Endodermal cell (in vitro differentiated cells): ENCODE results near the gene VCAM1. TPM values are rescaled to one million over a fixed set of nuclear protein-coding genes. Genes with fewer than 3 reads are reported as not detected.
A peak's percentile ranks its signal among the peaks of the same experiment; 100 is the strongest.

Experiments used
- DNase-seq: peaks from one replicate; pipeline ENCODE4 v3.0.0-alpha.2; 2017
- H3K27ac ChIP-seq: 2 replicates; pipeline ENCODE4 v1.5.1; 2013; ENCODE audit warnings: mild to moderate bottlenecking, low read depth, low read length, moderate library complexity
- H3K27me3 ChIP-seq: 2 replicates; pipeline ENCODE4 v1.6.1; 2013; ENCODE audit warnings: mild to moderate bottlenecking, low read length, moderate library complexity; ENCODE audit not compliant: insufficient read depth, control insufficient read depth, poor library complexity, severe bottlenecking
- H3K36me3 ChIP-seq: 2 replicates; pipeline ENCODE4 v1.7.0; 2013; ENCODE audit warnings: mild to moderate bottlenecking, low read length, moderate library complexity; ENCODE audit not compliant: control insufficient read depth, insufficient read depth
- H3K4me1 ChIP-seq: one replicate; pipeline ENCODE4 v1.7.0; 2013; ENCODE audit warnings: low read length; ENCODE audit not compliant: control insufficient read depth, insufficient read depth
- H3K4me3 ChIP-seq: 2 replicates; pipeline ENCODE4 v1.5.1; 2013; ENCODE audit warnings: mild to moderate bottlenecking, low read length, moderate library complexity
- H3K9ac ChIP-seq: 2 replicates; pipeline ENCODE4 v1.6.1; 2013; ENCODE audit warnings: mild to moderate bottlenecking, low read length, moderate library complexity; ENCODE audit not compliant: poor library complexity, severe bottlenecking; ENCODE audit errors: extremely low read depth
- H3K9me3 ChIP-seq: 2 replicates; pipeline ENCODE4 v1.6.1; 2013; ENCODE audit warnings: mild to moderate bottlenecking, low read length, moderate library complexity; ENCODE audit not compliant: control insufficient read depth
- H3K27ac Mint-ChIP-seq: 2 replicates; pipeline ENCODE4 v1.8.0; 2020; ENCODE audit warnings: mixed read lengths
- H3K27me3 Mint-ChIP-seq: 2 replicates; pipeline ENCODE4 v1.8.0; 2021; ENCODE audit warnings: mild to moderate bottlenecking, mixed read lengths; ENCODE audit not compliant: insufficient read depth
- H3K36me3 Mint-ChIP-seq: 2 replicates; pipeline ENCODE4 v1.8.0; 2020; ENCODE audit warnings: low read depth, mixed read lengths
- H3K4me1 Mint-ChIP-seq: 2 replicates; pipeline ENCODE4 v1.8.0; 2020; ENCODE audit warnings: mixed read lengths
- H3K4me3 Mint-ChIP-seq: 2 replicates; pipeline ENCODE4 v1.8.0; 2020; ENCODE audit warnings: mild to moderate bottlenecking, moderate library complexity, mixed read lengths
- H3K9me3 Mint-ChIP-seq: 2 replicates; pipeline ENCODE4 v1.8.0; 2020; ENCODE audit warnings: mild to moderate bottlenecking, mixed read lengths
- CTCF ChIP-seq: fragments of 200-600 bp; sonication (generic); conservative IDR thresholded peaks from 2 replicates; pipeline ENCODE4 v1.5.0; 2021; ENCODE audit warnings: antibody characterized with exemption, mild to moderate bottlenecking
- WGBS, 2 experiments: methylation state at CpG; one replicate each; pipeline versions ENCODE4 v1.1.5 to v1.1.7; 2013; ENCODE audit warnings: missing lambda C conversion rate in 2 of 2, mixed read lengths in 1 of 2; ENCODE audit not compliant: insufficient coverage in 1 of 2, insufficient read length in 1 of 2; 5-methylcytosine and 5-hydroxymethylcytosine counted together
- total RNA-seq, 2 donors: library from RNA; stranded (reverse); fragmentation: NEBNext Ultra II Directional in 1 of 2; extraction: Animal tissue kit (Norgen Biotek cat#: 25700) in 1 of 2; gene quantifications; 2 replicates in 1 of 2; 3 replicates in 1 of 2; pipeline ENCODE4 v1.2.1, GENCODE V29; 2021

Gene VCAM1
- total RNA-seq, 2 donors from 2014 or later = 1.4 to 1.7 TPM

GRCh38 chr1:100703052-100703451 lies 16.5 kb upstream of the VCAM1 start:
- no peaks in the 10 kb centered on the region for H3K27me3 ChIP-seq

GRCh38 chr1:100703716-100704115 lies 15.8 kb upstream of the VCAM1 start:
- no peaks in the 10 kb centered on the region for H3K36me3 ChIP-seq
- Mint-ChIP-seq H3K36me3 (no peaks in the 10 kb centered on the region), H3K27ac (no peak overlapping the region), H3K9me3 (peaks cover 2% of the 10 kb centered on the region), H3K27me3 (no peaks in the 10 kb centered on the region), H3K4me1 (peaks cover 36% of the 10 kb centered on the region), H3K4me3 (no peak overlapping the region)
- 94 to 100% methylated on average over 1 to 2 of the region's 2 CpGs for WGBS, 2 experiments
- no peaks in the 10 kb centered on the region for H3K27me3 ChIP-seq
- H3K4me3 ChIP-seq = no peak overlapping the region
- no peaks in the 10 kb centered on the region for H3K9me3 ChIP-seq
- peaks cover 15% of the 10 kb centered on the region for H3K4me1 ChIP-seq
- TF ChIP-seq CTCF = no peak
- H3K27ac ChIP-seq = no peak overlapping the region
- no peak overlapping the region for H3K9ac ChIP-seq
- DNase-seq = no peak

More at GRCh38 chr1:100703052-100703451, 16.5 kb upstream of the VCAM1 start:
- Mint-ChIP-seq H3K4me1 (peaks cover 34% of the 10 kb centered on the region), H3K27ac (no peak overlapping the region), H3K4me3 (no peak overlapping the region), H3K36me3 (no peaks in the 10 kb centered on the region), H3K9me3 (peaks cover 4% of the 10 kb centered on the region), H3K27me3 (no peaks in the 10 kb centered on the region)
- no peak overlapping the region for H3K4me3 ChIP-seq
- DNase-seq = no peak
- 74 to 92% methylated on average over 2 of the region's 2 CpGs for WGBS, 2 experiments
- H3K9ac ChIP-seq = no peak overlapping the region
- peaks cover 12% of the 10 kb centered on the region for H3K4me1 ChIP-seq
- no peak overlapping the region for H3K27ac ChIP-seq
- H3K9me3 ChIP-seq = peaks cover 4% of the 10 kb centered on the region
- no peaks in the 10 kb centered on the region for H3K36me3 ChIP-seq
- no peak for TF ChIP-seq CTCF

GRCh38 chr1:100704473-100704872 lies 15.1 kb upstream of the VCAM1 start:
- Histone ChIP-seq H3K27me3 (no peaks in the 10 kb centered on the region), H3K27ac (no peak overlapping the region), H3K4me1 (peaks cover 15% of the 10 kb centered on the region), H3K4me3 (peak overlapping the region; percentile 2), H3K9me3 (no peaks in the 10 kb centered on the region), H3K9ac (no peak overlapping the region), H3K36me3 (no peaks in the 10 kb centered on the region)
- H3K4me1 Mint-ChIP-seq = peaks cover 38% of the 10 kb centered on the region
- no peak for TF ChIP-seq CTCF
- no peak overlapping the region for H3K4me3 Mint-ChIP-seq
- WGBS, 2 experiments = 60% methylated on average over 2 of the region's 3 CpGs; no CpG with 5 or more reads in 1 of the 2 experiments
- no peaks in the 10 kb centered on the region for H3K36me3 Mint-ChIP-seq
- no peak for DNase-seq
- H3K27me3 Mint-ChIP-seq = no peaks in the 10 kb centered on the region
- no peaks in the 10 kb centered on the region for H3K9me3 Mint-ChIP-seq
- H3K27ac Mint-ChIP-seq = no peak overlapping the region
